ENCODE measurements around the gene ELSPBP1.

The ELSPBP1 gene

GRCh38 chr19:48033604-48034003 lies 39.2 kb downstream of the ELSPBP1 start:
- TF ChIP-seq, protein P1, sequence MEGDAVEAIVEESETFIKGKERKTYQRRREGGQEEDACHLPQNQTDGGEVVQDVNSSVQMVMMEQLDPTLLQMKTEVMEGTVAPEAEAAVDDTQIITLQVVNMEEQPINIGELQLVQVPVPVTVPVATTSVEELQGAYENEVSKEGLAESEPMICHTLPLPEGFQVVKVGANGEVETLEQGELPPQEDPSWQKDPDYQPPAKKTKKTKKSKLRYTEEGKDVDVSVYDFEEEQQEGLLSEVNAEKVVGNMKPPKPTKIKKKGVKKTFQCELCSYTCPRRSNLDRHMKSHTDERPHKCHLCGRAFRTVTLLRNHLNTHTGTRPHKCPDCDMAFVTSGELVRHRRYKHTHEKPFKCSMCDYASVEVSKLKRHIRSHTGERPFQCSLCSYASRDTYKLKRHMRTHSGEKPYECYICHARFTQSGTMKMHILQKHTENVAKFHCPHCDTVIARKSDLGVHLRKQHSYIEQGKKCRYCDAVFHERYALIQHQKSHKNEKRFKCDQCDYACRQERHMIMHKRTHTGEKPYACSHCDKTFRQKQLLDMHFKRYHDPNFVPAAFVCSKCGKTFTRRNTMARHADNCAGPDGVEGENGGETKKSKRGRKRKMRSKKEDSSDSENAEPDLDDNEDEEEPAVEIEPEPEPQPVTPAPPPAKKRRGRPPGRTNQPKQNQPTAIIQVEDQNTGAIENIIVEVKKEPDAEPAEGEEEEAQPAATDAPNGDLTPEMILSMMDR (IDR thresholded peaks at IDR 0.05; ENCODE audit: low read depth, low read length) = no peak
- H3K36me3 ChIP-seq = no peaks in the 10 kb centered on the region
- H3K4me1 ChIP-seq = no peaks in the 10 kb centered on the region
- DNase-seq = no peak
- H3K9me3 ChIP-seq = no peaks in the 10 kb centered on the region
- no peak overlapping the region for H3K4me3 ChIP-seq (ENCODE audit: low read depth, low read length)
- peaks cover 6% of the 10 kb centered on the region; the same call in 1 of the 2 replicates for H3K27me3 ChIP-seq

DNA sequence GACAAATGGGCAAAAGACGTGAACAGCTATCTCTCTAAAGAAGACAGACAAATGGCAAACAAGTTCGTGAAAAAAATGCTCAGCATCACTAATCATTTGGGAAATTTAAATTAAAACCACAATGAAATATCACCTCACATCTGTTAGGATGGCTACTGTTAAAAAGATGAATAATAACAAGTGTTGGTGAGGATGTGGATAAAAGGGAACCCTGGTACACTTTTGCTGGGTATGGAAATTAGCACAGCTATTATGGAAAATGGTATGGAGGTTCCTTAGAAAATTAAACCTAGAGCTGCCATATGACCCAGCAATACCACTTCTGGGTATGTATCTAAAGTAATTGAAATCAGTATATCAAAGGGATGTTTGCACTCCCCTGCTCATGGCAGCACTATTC lies 42.3 kb downstream of the ELSPBP1 start:
- Histone ChIP-seq H3K9me3 (no peaks in the 10 kb centered on the region), H3K4me3 (ENCODE audit: low read depth, low read length) (no peak overlapping the region), H3K36me3 (no peaks in the 10 kb centered on the region), H3K27me3 (peaks cover 7% of the 10 kb centered on the region; the same call in 1 of the 2 replicates), H3K4me1 (no peaks in the 10 kb centered on the region)
- no peak for DNase-seq
- TF ChIP-seq, protein P1 (IDR thresholded peaks at IDR 0.05; ENCODE audit: low read depth, low read length) = no peak

GRCh38 chr19:48041877-48042580 lies 47.6 kb downstream of the ELSPBP1 start:
- DNase-seq = no peak
- TF ChIP-seq, protein P1 (IDR thresholded peaks at IDR 0.05; ENCODE audit: low read depth, low read length) = no peak
- Histone ChIP-seq H3K4me1 (no peaks in the 10 kb centered on the region), H3K4me3 (ENCODE audit: low read depth, low read length) (no peak overlapping the region), H3K36me3 (no peaks in the 10 kb centered on the region), H3K9me3 (no peaks in the 10 kb centered on the region), H3K27me3 (0 out of 2 replicates have a peak, but pooled peaks cover 4% of the 10 kb centered on the region)

- TF ChIP-seq, protein P1 (IDR thresholded peaks at IDR 0.05; ENCODE audit: low read depth, low read length) = no peak
- H3K27me3 ChIP-seq = peaks cover 4% of the 10 kb centered on the region; the same call in 1 of the 2 replicates
- no peaks in the 10 kb centered on the region for H3K4me1 ChIP-seq
- DNase-seq = no peak
- no peak within 1 kb of the TSS for H3K4me3 ChIP-seq (ENCODE audit: low read depth, low read length)
- no peaks in the 10 kb centered on the region for H3K9me3 ChIP-seq
- no peaks in the 10 kb centered on the region for H3K36me3 ChIP-seq
Observed at GRCh38 chr19:48043675-48044258, 49.3 kb downstream of the ELSPBP1 start, which contains the start of gene CABP5. CABP5 (minus strand) TSS chr19:48044079; CDS start chr19:48043922, 157 bp downstream.

- TF ChIP-seq, protein P1 (IDR thresholded peaks at IDR 0.05; ENCODE audit: low read depth, low read length) = no peak
Observed at GRCh38 chr19:48044561-48044960, 50.1 kb downstream of the ELSPBP1 start.

More at GRCh38 chr19:48044561-48044960, 50.1 kb downstream of the ELSPBP1 start:
- Histone ChIP-seq H3K27me3 (peaks cover 4% of the 10 kb centered on the region; the same call in 1 of the 2 replicates), H3K36me3 (no peaks in the 10 kb centered on the region), H3K9me3 (no peaks in the 10 kb centered on the region), H3K4me1 (no peaks in the 10 kb centered on the region), H3K4me3 (ENCODE audit: low read depth, low read length) (no peak overlapping the region)
- no peak for DNase-seq

Measured in BE2C (cell line).